Bronchial epithelial cell (primary cell): ENCODE results near the gene ZWILCH. TPM values are rescaled to one million over a fixed set of nuclear protein-coding genes. Genes with fewer than 3 reads are reported as not detected.

Source experiments
- DNase-seq: peaks from one replicate; pipeline ENCODE4 v3.0.0-alpha.2; 2010; ENCODE audit warnings: low read depth
- FAIRE-seq: peaks from 2 replicates; lab custom pipeline; 2011; peaks lifted over from hg19 to GRCh38; lab: Jason Lieb, UNC
- H3K27me3 ChIP-seq: 2 replicates; pipeline ENCODE4 v1.5.1; 2011; ENCODE audit warnings: low read length; ENCODE audit not compliant: control insufficient read depth, insufficient read depth
- H3K36me3 ChIP-seq: 2 replicates; pipeline ENCODE4 v1.5.1; 2011; ENCODE audit warnings: low read length; ENCODE audit not compliant: control insufficient read depth, insufficient read depth
- H3K4me3 ChIP-seq: 2 replicates; pipeline ENCODE4 v1.5.1; 2011; ENCODE audit warnings: mild to moderate bottlenecking, low read depth, low read length, control low read depth
- total RNA-seq: library from RNA; depleted of rRNA; stranded (reverse); fragments of >200 nt; gene quantifications from 2 replicates; pipeline ENCODE4 v1.2.1, GENCODE V29; 2014
- TF ChIP-seq, protein P1 (sequence below): IDR thresholded peaks from 2 replicates; pipeline ENCODE4 v1.5.1; 2011; ENCODE audit warnings: mild to moderate bottlenecking, moderate library complexity, low read length, control low read depth, inconsistent platforms; ENCODE audit not compliant: insufficient read depth, severe bottlenecking

The ZWILCH gene
- total RNA-seq, 1 donor from 2014 or later: 6.1 TPM

- DNase-seq (no peak), FAIRE-seq (no peak)
- no peaks in the 10 kb centered on the region for H3K27me3 ChIP-seq
- no peak overlapping the region for H3K4me3 ChIP-seq
- no peaks in the 10 kb centered on the region for H3K36me3 ChIP-seq
- TF ChIP-seq, protein P1, sequence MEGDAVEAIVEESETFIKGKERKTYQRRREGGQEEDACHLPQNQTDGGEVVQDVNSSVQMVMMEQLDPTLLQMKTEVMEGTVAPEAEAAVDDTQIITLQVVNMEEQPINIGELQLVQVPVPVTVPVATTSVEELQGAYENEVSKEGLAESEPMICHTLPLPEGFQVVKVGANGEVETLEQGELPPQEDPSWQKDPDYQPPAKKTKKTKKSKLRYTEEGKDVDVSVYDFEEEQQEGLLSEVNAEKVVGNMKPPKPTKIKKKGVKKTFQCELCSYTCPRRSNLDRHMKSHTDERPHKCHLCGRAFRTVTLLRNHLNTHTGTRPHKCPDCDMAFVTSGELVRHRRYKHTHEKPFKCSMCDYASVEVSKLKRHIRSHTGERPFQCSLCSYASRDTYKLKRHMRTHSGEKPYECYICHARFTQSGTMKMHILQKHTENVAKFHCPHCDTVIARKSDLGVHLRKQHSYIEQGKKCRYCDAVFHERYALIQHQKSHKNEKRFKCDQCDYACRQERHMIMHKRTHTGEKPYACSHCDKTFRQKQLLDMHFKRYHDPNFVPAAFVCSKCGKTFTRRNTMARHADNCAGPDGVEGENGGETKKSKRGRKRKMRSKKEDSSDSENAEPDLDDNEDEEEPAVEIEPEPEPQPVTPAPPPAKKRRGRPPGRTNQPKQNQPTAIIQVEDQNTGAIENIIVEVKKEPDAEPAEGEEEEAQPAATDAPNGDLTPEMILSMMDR: no peak
These were observed 60.1 kb downstream of the ZWILCH start for GRCh38 chr15:66565141-66565641.

GRCh38 chr15:66565741-66566144 is 60.6 kb downstream of the ZWILCH start, which contains the start of gene LCTL:
Gene LCTL, minus strand, starts transcription at chr15:66565998. Its CDS starts 633 bp downstream, at chr15:66565365.
- DNase-seq (no peak), FAIRE-seq (no peak)
- TF ChIP-seq, protein P1: no peak
- no peak within 1 kb of the TSS for H3K4me3 ChIP-seq
- H3K36me3 ChIP-seq: no peaks in the 10 kb centered on the region
- no peaks in the 10 kb centered on the region for H3K27me3 ChIP-seq

- peak; percentile 34 for DNase-seq
These were observed 61.9 kb downstream of the ZWILCH start for GRCh38 chr15:66566963-66567531.

DNA sequence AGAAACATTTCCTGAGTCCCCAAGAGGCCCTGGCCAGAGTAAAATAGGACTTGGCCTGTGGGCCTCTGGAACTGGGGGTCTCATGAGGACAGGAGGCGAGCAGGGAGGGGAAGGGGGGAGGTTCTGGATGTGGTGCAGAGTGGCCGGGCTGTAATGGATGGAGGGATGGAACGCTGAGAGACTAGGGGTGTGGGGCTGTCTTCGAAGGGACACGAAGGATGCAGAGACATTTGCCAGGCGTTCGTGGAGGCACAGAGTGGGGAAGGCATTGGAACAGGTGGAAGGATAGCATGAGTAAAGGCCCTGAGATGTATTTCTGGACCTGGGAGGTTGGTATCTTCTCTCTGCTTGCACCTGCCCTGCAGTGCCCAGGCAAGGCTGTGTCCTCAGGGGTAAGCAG is 62.8 kb downstream of the ZWILCH start:
- FAIRE-seq (no peak), DNase-seq (no peak)
- TF ChIP-seq, protein P1: no peak
- no peak overlapping the region for H3K4me3 ChIP-seq
- H3K27me3 ChIP-seq: no peaks in the 10 kb centered on the region
- H3K36me3 ChIP-seq: no peaks in the 10 kb centered on the region

More at GRCh38 chr15:66566963-66567531, 61.9 kb downstream of the ZWILCH start:
- TF ChIP-seq, protein P1: peak; percentile 67
- FAIRE-seq: no peak
- Histone ChIP-seq H3K36me3 (no peaks in the 10 kb centered on the region), H3K4me3 (no peak overlapping the region), H3K27me3 (no peaks in the 10 kb centered on the region)

GRCh38 chr15:66569461-66570137 is 64.5 kb downstream of the ZWILCH start:
- no peak for DNase-seq
- FAIRE-seq: no peak

More at GRCh38 chr15:66569461-66570137, 64.5 kb downstream of the ZWILCH start:
- H3K36me3 ChIP-seq: no peaks in the 10 kb centered on the region
- no peak overlapping the region for H3K4me3 ChIP-seq
- H3K27me3 ChIP-seq: peaks cover 1% of the 10 kb centered on the region
- TF ChIP-seq, protein P1: no peak
